Fibroblast of peridontal ligament (primary cell): Measurements from ENCODE around the gene TMEM132A.
A peak's percentile ranks its signal among the peaks of the same experiment; 100 is the strongest.

Experiments used
- DNase-seq: peaks from one replicate; pipeline ENCODE4 v3.0.0-alpha.2; 2010; ENCODE audit errors: extremely low read depth

The TMEM132A gene

GRCh38 chr11:60924110-60924905 lies at the start of gene TMEM132A:
TMEM132A (plus strand) TSS chr11:60924460; CDS start chr11:60924634, 174 bp downstream.
- peak; percentile 46 for DNase-seq

GRCh38 chr11:60875366-60876167 lies 48.7 kb upstream of the TMEM132A start:
- no peak for DNase-seq

GRCh38 chr11:60876168-60876485 lies 48.1 kb upstream of the TMEM132A start:
- DNase-seq = no peak

- DNase-seq = no peak
Measured at GRCh38 chr11:60878245-60879101, 45.8 kb upstream of the TMEM132A start.

GRCh38 chr11:60879104-60879503 lies 45.2 kb upstream of the TMEM132A start:
- DNase-seq = no peak

- DNase-seq = no peak
Measured at GRCh38 chr11:60879971-60880588, 44.2 kb upstream of the TMEM132A start.

GRCh38 chr11:60880643-60881282 lies 43.5 kb upstream of the TMEM132A start:
- no peak for DNase-seq

GRCh38 chr11:60887556-60887955 lies 36.7 kb upstream of the TMEM132A start:
- peak; percentile 61 for DNase-seq

GRCh38 chr11:60889869-60890311 lies 34.4 kb upstream of the TMEM132A start:
- no peak for DNase-seq

- no peak for DNase-seq
Measured at GRCh38 chr11:60890696-60891095, 33.6 kb upstream of the TMEM132A start.

GRCh38 chr11:60891103-60891741 lies 33.0 kb upstream of the TMEM132A start:
- no peak for DNase-seq

GRCh38 chr11:60895687-60896086 lies 28.6 kb upstream of the TMEM132A start:
- no peak for DNase-seq

- no peak for DNase-seq
Measured at GRCh38 chr11:60897496-60897895, 26.8 kb upstream of the TMEM132A start.

- peak; percentile 80 for DNase-seq
Measured at GRCh38 chr11:60899046-60899936, 25.0 kb upstream of the TMEM132A start.

- DNase-seq = no peak
Measured at GRCh38 chr11:60899977-60900376, 24.3 kb upstream of the TMEM132A start.

- DNase-seq = no peak
Measured at GRCh38 chr11:60900673-60901404, 23.4 kb upstream of the TMEM132A start.

GRCh38 chr11:60902625-60903024 lies 21.6 kb upstream of the TMEM132A start:
- no peak for DNase-seq

GRCh38 chr11:60905047-60905446 lies 19.2 kb upstream of the TMEM132A start:
- no peak for DNase-seq
